Measurements from ENCODE around the gene NEURL2.
"Not testable (repeated sequence)": the region's sequence is repeated elsewhere in the genome, so short reads cannot be mapped to it uniquely, and the experiment has no call there.

The NEURL2 gene

GRCh38 chr20:45897692-45898091 is 6.7 kb upstream of the NEURL2 start:
- no peak for DNase-seq

- DNase-seq, result no peak
Observed at GRCh38 chr20:45897289-45897688, 6.3 kb upstream of the NEURL2 start.

GRCh38 chr20:45896641-45897161 is 5.7 kb upstream of the NEURL2 start:
- DNase-seq, result no peak

- no peak for DNase-seq
Observed at GRCh38 chr20:45894797-45895196, 3.8 kb upstream of the NEURL2 start.

GRCh38 chr20:45893831-45894230 is 2.8 kb upstream of the NEURL2 start:
- DNase-seq, result no peak

GRCh38 chr20:45892828-45893500 is 2.0 kb upstream of the NEURL2 start:
- DNase-seq, result peak; percentile 26 to 50

GRCh38 chr20:45892049-45892825 is 1.2 kb upstream of the NEURL2 start:
- DNase-seq, result no peak

- DNase-seq, result peak; percentile 56 to 67
Observed at GRCh38 chr20:45890077-45890984, 677 bp downstream of the NEURL2 start.

GRCh38 chr20:45888681-45889080 is 2.3 kb downstream of the NEURL2 start:
- no peak for DNase-seq

GRCh38 chr20:45887346-45887715 is 3.7 kb downstream of the NEURL2 start, which contains the start of gene SPATA25:
Gene SPATA25 (minus strand): TSS chr20:45887622. CDS start chr20:45887590, 32 bp downstream.
- no peak for DNase-seq

GRCh38 chr20:45886590-45887345 is 4.2 kb downstream of the NEURL2 start:
- no peak for DNase-seq

GRCh38 chr20:45883100-45883469 is 7.9 kb downstream of the NEURL2 start:
- no peak for DNase-seq

GRCh38 chr20:45882469-45883099 is 8.4 kb downstream of the NEURL2 start:
- DNase-seq, result no peak

- DNase-seq, result peak; percentile 100
Observed at GRCh38 chr20:45880988-45881788, 9.8 kb downstream of the NEURL2 start, which contains the start of gene ZSWIM1. Gene ZSWIM1 (plus strand): TSS chr20:45881227. CDS start chr20:45882593, 1,366 bp downstream.

- no peak for DNase-seq
Observed at GRCh38 chr20:45878076-45878761, 12.8 kb downstream of the NEURL2 start.

GRCh38 chr20:45874576-45874975 is 16.4 kb downstream of the NEURL2 start:
- no peak for DNase-seq

GRCh38 chr20:45874104-45874481 is 16.9 kb downstream of the NEURL2 start:
- DNase-seq, result not testable (repeated sequence)

- DNase-seq, result no peak
Observed at GRCh38 chr20:45873409-45874103, 17.5 kb downstream of the NEURL2 start.

GRCh38 chr20:45872626-45873025 is 18.4 kb downstream of the NEURL2 start:
- DNase-seq, result no peak

GRCh38 chr20:45867819-45868176 is 23.2 kb downstream of the NEURL2 start:
- DNase-seq, result no peak

All from activated CD4-positive, alpha-beta T cell treated with anti-CD3 and anti-CD28 coated beads, Interleukin-2, amount 50 U/mL, for 48 hours (primary cell).